HTR-8/SVneo (cell line): ENCODE measurements around the gene TMEM107.

ENCODE experiments used
- DNase-seq: peaks from one replicate; pipeline ENCODE4 v3.0.0; 2011; ENCODE audit warnings: low spot score, mixed read lengths; ENCODE audit not compliant: insufficient read length
- FAIRE-seq: peaks from 2 replicates; lab custom pipeline; 2011; peaks lifted over from hg19 to GRCh38; lab: Jason Lieb, UNC

The TMEM107 gene

DNA sequence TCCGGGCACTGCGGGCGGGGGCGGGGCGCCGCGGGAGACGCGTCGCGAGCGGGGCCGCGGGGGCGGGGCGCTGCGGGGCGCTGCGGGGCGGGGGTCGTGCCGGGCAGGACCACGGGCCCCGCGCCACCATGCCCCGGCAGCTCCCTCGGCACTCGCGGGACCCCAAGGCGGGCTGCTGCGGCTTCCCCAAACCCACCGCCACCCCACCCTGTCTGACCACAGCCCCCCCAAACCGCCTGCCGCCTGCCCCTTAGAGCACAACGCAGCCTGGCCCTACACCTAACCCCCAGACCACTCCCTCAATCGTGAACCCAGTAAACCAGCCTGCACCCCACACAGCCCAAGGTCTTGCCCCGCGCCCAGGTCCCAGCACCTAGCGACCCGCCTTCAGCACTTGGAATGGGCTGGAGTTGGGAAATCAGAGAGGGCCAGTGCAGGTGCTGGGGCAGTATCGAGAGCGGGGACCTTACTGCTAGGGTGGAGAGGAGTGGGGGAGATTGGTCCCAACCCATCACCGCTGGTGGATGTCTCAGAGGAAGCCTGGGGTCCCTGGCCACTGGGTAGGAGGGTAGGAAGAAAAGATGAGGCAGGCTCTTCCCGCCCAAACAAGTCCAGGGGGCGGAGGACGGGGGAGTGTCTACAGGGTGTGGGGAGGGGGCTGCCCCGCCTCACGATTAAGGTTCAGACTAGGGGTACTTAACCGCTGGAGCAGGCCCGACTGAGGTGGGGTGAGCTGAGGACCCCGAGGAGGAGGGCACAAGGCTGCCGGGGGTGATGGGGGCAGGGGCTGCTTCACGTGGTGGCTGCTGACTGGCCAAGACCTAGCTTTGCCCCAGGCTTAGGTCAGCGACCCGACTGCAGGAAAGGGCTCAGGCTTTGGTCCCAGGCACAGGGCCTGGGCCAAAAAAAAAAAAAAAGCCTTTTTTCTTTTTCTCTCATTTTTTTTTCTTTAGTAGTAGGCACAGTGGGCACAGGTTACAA lies 12.9 kb downstream of the TMEM107 start:
- FAIRE-seq: peak; percentile 4
- no peak for DNase-seq

DNA sequence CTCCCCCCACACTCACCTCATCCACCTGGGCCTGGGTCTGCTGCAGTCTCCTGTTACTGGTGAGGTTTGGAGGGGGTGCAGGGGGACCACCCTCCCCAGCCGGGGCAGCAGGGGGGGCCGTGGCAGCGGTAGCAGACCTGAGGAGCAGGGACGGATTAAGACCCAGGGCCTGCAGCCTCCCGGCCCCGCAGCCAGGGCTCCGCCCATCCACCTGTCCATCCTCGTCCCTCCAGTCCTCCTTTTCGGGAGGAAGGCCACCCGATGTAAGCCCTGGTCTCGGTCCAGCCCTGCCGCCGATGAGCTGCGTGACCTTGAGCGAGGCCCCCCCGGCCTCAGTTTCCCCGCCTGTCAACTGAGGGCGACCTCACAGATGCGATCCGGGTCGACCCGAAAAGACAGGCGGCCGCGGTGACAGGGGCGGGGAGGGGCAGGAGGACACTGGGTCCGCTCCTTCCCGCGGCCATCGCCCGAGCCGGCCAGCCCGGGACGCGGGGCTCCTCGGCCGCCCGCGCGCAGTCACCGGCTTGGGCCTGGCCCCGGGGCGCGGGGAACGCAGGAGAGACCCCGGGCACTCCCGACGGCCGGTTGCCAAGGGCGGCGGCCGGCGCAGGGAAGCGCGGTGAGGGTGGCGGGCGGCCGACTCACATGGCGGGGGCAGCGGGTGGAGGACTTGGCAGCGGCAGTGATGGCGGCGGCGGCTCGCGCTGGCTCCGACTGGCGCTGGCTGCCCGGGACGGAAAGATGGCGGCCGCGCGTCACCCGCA lies 13.8 kb downstream of the TMEM107 start, which contains the start of gene VAMP2:
Gene VAMP2, minus strand, starts transcription at position 716 of the 764 bp plus-strand sequence. Its CDS starts 69 bp downstream, at position 647.
- no peak for DNase-seq
- FAIRE-seq: peak; percentile 88

DNA sequence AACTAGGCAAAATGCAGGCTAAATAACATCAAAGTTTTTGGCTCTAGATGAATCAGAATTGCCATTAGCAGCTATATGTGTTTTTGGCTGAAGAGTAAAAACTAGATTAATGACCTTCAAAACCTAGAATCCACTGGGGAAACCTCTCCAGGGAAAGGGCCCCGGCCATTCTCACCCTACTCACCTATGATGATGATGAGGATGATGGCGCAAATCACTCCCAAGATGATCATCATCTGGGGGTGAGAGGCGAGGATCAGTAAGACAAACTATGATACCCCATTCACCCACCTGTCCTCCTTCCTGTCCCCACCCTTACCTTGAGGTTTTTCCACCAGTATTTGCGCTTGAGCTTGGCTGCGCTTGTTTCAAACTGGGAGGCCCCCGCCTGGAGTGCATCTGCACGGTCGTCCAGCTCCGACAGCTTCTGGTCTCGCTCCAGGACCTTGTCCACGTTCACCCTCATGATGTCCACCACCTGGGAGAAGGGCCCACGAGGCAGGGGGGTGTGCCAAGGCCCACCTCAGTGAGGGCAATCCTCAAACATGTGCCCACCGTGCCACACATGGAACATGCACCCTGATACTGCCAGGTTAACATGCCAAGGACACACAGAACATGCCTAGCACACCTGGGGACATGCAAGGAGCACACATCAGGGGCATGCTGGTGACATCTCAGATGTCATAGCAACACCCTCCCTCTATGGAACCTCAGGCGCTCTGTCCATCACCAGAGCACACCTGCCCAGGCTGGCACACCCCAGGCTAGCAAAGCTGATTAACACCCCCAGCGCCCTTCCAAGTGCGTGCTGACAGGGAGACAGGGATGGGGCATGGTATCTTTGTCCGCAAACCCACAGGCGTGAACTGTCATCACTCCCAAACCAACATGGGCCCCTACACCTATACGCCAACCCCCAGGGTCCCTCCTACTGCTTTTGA lies 14.6 kb downstream of the TMEM107 start:
- FAIRE-seq: peak; percentile 49
- DNase-seq: no peak

DNA sequence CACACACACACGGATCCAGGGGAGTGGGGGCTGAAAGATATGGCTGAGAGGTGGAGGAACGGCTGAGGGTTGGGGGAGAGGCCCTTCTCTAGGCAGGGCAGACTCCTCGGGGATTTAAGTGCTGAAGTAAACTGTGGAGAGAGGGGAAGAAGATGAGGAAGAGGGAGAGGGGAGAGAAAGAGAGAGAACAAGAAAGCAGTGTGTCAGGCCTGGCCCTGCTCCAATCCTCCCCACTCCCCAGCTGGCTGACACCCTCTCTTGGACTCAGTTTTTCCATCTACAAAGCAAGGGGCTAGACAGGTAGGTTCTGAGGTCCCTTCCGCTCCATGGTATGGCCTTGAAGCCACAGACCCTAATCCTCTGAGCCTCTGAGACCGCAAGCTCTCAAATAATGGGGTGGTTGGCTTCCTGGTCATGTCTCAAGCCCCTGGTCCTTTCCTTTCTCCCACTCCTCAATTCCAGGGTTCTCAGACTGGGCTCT lies 15.4 kb downstream of the TMEM107 start:
- FAIRE-seq (no peak), DNase-seq (no peak)

DNA sequence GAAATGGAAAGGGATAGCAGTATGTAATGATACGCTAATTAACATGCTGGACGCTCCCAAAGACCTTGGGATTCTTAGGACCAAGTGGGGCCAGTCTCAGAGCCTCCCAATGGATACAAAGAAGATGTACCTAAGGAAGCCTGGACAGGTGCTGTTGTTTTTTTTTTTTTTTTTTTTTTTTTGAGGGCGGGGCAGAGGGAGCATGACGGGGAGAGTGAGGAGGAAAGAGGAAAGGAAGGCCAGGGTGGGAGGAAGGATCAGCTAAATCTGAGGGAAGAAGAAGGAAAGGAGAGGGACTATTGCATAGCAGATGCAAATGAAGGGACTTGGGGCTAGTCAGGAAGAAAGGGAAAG lies 16.0 kb downstream of the TMEM107 start:
- FAIRE-seq: no peak
- DNase-seq: no peak

DNA sequence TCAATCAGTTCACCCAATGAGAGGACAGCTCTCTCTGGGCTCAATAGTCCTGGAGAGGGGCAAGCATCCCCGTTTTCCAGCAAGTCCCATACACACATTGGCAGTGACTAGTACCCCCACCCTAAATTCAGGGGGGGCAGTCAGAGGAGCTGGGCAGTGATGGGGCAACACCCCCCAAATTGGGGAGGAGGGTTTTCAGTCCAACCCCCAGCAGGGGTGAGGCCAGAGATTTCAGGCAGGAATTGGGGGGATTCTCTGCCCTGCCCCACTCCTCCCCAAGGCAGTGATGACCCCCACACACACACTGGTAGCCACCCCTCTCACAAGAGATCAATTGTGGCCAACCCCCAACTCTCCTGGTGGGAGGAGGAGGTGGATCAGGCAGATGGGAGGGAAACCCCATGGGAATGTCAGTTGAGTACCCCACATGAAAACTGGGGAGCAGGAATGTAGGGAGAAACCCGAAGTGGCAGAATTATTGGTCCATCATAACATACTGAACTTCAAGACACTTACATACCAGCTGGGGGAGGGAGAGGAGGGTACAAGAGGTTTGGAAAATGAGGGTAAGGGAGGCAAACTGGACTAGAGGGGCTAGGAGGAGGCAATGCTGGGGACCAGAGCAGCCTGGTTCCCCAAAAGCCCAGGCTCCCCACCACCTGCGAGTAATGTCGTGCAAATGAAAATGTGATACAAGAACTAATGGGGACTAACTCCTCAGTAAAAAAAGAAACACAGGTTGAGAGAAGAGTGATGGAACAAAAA lies 16.5 kb downstream of the TMEM107 start:
- FAIRE-seq (no peak), DNase-seq (no peak)

DNA sequence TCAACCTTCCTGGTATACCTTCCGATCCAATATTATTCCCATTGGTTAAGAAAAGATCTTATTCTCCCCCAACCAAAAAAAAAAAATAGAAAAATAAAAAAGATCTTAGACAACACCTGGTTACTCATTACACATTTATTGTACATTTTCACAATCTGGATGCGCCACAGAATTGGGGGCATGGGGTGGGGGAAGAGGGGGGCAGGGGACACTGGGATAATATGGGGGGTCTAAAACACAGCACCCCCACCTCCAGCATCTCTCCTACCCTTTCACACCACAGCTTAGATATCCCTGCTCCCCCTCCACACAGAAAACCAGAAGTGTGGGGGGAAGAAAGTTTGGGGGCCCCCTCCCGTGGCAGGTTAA lies 17.2 kb downstream of the TMEM107 start:
- DNase-seq (no peak), FAIRE-seq (no peak)

DNA sequence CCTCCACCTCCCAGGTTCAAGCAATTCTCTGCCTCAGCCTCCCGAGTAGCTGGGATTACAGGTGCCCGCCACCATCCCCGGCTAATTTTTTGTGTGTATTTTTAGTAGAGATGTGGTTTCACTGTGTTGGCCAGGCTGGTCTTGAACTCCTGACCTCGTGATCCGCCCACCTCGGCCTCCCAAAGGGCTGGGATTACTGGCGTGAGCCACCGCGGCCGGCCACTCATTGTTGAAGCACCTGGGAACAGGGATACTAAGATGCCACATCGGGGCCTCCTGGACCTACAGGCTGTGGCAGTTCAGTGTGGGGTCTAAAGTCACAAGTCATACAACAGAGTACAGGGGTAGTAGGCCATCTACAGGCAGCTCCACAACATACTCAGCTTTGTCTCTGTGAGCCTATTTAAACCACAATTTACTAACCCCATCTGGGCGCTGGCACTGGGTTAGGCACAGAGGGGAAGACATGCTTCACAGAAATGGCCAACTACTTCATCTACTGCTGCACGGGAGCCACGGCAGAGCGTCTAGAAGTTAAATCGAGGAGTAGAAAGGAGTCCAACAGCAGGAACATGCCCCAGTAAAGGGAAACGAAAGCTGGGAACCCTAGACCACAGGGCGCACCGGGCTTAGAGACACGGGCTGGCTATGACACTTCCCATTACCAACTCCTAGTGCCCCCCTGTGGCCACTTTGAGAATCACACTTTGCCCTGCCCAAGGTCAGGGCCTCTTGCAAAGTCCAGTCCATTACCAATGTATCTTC lies 17.7 kb downstream of the TMEM107 start:
- peak; percentile 16 for FAIRE-seq

DNA sequence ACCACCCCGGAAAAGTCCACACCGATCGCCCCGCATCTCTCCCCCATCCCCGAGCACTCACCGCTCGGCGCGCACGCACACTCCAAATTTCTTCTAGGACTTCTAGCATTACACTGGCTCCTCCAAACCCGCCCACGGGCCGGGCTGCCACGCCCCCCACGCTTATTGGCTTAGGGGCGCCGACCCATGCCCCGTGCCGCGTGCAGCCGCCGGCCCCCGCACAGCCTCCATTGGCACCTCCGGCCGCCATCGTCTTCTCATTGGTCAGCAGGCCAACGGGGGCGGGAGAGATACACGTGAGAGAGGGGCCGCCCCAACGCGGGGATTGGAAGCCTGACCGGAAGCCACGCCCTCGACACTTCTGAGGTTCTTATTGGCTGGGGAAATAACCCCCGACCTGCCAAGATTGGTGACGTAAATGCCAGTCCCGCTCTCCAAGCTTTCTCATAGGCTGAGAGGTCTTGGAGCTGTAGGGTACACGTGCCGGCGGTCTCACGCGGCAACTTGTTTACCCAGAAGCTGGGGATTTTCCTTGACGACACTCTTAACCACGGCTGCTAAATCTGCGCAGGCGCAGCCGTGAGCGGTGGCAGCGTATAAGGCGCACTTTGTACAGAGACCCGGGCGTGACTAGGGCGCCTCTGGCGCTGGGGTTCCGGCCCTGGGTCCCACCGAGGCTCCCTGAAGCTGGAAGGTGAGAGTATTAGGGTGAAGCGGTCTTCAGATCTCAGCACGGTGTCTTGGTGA lies 19.8 kb downstream of the TMEM107 start:
- peak; percentile 97 for FAIRE-seq
- peak; percentile 99 for DNase-seq

More for the DNA sequence above, 17.7 kb downstream of the TMEM107 start:
- peak; percentile 86 for DNase-seq

DNA sequence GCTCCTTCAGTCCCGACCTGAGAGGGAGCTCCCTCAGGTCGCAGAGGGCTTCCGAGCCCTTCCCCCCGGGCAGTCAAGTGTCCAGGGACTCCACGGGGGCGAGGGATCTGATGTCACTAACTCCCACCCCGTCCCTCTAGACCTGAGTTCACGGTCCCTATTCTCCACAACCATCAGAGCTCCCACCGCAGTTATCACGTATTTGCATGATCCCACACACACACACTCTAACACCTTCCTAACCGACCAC lies 20.3 kb downstream of the TMEM107 start:
- FAIRE-seq (no peak), DNase-seq (no peak)

DNA sequence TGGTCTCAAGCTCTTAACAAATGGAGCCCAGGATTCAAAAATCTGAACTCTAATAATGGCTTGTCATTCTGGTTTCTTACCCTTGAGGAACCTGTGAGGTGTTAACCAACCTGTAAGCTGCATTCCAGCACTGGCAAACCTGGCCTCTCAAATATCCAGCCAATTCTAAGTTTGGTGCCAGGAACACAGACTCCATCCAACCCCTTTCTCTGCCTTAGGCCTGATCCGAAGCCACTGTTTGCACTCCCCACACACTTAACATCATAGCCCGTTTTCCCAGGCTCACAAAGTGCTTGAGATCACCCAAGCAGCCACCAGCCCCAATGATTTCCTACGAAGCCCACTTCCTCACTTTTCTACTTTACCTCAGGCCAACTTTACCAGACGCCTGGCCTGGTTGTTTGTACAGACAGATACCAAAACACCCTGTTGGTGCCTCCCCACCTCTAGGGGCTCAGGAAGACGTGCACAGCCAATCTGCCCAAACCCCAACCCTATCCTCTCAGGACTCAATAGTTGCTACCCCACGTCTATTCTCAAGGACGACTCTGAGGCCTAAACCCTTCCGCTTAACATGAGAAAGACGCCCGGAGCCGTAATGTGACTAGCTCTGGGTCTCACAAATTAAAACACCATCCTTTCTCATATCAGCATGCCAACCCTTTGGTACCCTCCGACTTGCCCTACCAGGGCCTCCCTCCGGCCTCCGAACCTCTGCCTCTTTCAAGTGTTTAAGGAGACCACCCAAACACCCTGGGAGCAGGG lies 20.8 kb downstream of the TMEM107 start:
- DNase-seq: no peak
- FAIRE-seq: no peak

DNA sequence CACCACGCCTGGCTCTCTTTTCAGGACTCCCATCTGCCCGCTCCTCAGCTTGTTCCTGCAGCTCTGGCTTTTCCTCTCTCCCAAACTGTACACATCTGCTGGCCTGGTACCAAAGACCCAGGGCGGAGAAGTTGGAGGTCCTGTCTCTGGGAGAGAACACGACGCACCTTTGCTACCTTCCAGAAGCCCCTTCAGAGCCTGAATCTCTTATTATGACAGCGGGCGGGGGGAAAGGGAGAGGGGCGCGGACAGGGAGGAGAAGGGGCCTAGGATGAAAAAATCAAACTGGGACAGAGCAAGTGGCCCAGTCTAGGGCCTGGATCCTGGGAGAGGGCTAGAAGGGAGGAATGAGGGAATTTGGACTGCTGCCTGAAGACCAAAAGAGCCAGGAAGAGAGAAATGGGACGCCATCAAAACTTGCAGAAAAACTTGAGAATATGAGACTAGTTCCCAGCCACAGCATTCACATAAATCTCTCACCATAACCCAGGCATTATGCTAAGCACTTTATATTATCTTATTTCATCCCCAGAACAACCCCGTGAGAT lies 21.5 kb downstream of the TMEM107 start:
- DNase-seq (no peak), FAIRE-seq (peak; percentile 13)

DNA sequence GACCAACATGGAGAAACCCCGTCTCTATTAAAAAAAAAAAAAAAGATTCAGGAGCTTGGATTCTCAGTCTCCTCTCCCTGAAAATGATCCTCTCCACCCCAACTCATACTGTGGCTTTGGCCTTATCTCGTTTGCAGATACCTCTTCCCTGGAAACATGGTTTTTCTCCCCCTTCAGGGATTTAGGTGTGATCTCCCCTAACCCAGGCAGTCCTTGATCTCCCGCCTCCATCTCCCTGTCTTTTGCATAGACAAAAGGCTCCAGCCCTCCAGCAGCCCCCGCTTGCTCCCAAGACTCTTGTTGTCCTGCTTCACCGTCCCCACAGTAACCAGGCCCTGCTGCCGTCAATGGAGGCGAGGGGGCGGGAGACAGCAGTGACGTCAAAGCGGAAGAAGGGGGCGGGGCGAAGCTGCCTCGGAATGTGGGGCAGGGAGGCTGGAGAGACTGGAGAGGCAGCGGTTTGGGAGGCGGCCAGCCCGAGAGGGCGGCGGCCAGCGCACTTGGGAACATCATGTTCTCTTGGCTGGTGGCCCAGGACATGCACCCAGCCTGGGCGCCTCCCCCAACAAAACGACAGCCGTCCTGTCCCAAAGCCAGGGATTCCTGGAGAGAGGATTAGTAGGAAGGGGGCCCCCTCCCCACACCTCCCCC lies 22.1 kb downstream of the TMEM107 start:
- peak; percentile 99 for FAIRE-seq
- peak; percentile 90 for DNase-seq

DNA sequence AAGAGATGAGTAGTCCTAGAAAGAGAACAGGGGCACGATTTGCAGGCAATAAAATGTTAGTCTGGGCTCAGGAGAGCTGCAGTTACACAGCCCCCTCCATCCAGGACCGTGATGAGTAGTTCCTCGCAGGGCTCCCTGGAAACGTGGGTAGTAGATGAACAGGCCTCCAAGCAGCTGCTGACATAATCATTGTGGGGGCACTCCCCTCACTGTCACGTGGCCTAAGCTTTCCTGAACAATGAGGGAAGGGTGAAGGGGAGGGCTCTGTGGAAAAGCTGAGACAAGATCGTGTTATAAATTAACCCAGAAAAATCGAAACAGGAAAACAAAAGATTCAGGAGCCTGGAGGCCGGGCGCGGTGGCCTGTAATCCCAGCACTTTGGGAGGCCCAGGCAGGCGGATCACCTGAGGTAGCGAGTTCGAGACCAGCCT lies 22.6 kb downstream of the TMEM107 start:
- no peak for FAIRE-seq

DNA sequence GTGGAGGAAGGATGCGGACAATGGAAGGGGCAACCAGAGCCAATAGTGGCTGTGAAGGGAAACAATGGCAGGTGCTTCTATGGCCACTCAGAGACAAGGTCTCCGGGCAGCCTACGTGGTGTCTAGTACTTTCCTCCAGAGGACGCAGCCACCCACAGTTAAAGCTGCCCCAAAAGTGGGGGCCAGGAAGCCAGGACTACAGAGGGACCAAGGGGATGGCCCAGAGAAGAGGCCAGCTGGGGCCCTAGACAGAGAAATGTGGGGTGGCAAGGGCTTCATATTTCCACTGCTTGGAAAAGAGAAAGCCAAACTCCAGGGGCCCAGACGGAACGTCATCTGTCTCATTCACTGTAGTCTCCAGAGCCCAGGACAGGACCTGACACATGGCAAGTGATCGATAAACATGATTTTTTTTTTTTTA lies 23.1 kb downstream of the TMEM107 start:
- FAIRE-seq (no peak), DNase-seq (no peak)

More for the DNA sequence above, 22.6 kb downstream of the TMEM107 start:
- no peak for DNase-seq

DNA sequence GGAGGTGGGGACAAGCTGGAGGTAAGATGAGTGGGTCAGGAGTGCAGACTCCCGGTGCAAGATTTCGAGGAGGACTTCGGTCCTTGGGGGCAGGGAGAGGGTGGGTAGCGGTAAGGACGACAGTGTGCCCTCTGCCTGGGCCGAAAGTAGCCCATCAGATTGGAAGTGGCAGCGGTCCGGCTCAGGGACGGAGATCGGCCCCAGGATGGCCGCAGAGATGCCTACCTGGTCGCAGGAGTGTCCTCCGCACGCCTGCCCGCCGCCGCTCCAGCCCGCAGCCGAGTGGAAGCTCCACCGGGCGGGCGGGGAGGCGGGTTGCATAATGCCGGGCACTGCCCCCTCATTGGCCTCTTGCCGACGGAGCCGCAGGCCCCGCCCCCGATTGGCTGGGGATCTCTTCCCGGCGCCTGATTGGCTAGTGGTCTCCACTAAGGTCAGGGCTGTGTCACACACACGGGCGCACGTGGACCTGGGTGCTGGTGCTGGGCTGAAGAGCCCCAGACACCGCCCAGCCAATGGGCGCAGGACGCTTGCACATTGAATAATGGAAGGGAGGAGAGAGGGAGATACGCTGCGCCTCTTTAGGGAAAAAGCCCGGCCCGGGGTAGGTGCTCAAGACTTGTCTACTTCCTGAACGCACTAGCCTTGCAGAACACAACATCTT lies 23.9 kb downstream of the TMEM107 start, which contains the start of gene PER1:
Gene PER1, minus strand, starts transcription at position 293 of the 664 bp plus-strand sequence. CDS start 1,698 bp downstream, outside the sequence.
- peak; percentile 88 for FAIRE-seq
- peak; percentile 92 for DNase-seq
